ENCODE results near the gene ITGA8.
"Not testable (repeated sequence)": the region's sequence is repeated elsewhere in the genome, so short reads cannot be mapped to it uniquely, and the experiment has no call there.

ITGA8 gene

GRCh38 chr10:15672469-15672868 lies 47.3 kb downstream of the ITGA8 start:
- no peak for DNase-seq

- DNase-seq: no peak
Measured at GRCh38 chr10:15670880-15671279, 48.8 kb downstream of the ITGA8 start.

- no peak for DNase-seq
Measured at GRCh38 chr10:15661574-15661973, 58.1 kb downstream of the ITGA8 start.

GRCh38 chr10:15660990-15661389 lies 58.7 kb downstream of the ITGA8 start:
- no peak for DNase-seq

- DNase-seq: no peak
Measured at GRCh38 chr10:15658069-15658702, 61.5 kb downstream of the ITGA8 start.

GRCh38 chr10:15652757-15653156 lies 67.0 kb downstream of the ITGA8 start:
- DNase-seq: no peak

GRCh38 chr10:15652117-15652516 lies 67.6 kb downstream of the ITGA8 start:
- no peak for DNase-seq

- DNase-seq: no peak
Measured at GRCh38 chr10:15651175-15651574, 68.5 kb downstream of the ITGA8 start.

- DNase-seq: no peak
Measured at GRCh38 chr10:15642095-15642494, 77.6 kb downstream of the ITGA8 start.

GRCh38 chr10:15640536-15641085 lies 79.1 kb downstream of the ITGA8 start:
- DNase-seq: no peak

GRCh38 chr10:15636446-15636845 lies 83.3 kb downstream of the ITGA8 start:
- no peak for DNase-seq

GRCh38 chr10:15632456-15633091 lies 87.1 kb downstream of the ITGA8 start:
- no peak for DNase-seq

- not testable (repeated sequence) for DNase-seq
Measured at GRCh38 chr10:15631205-15631604, 88.5 kb downstream of the ITGA8 start.

GRCh38 chr10:15630353-15630752 lies 89.4 kb downstream of the ITGA8 start:
- DNase-seq: no peak

- DNase-seq: no peak
Measured at GRCh38 chr10:15627617-15628196, 92.0 kb downstream of the ITGA8 start.

- no peak for DNase-seq
Measured at GRCh38 chr10:15626937-15627336, 92.8 kb downstream of the ITGA8 start.

GRCh38 chr10:15625261-15625660 lies 94.5 kb downstream of the ITGA8 start:
- no peak for DNase-seq

- DNase-seq: no peak
Measured at GRCh38 chr10:15624401-15625196, 95.1 kb downstream of the ITGA8 start.

- no peak for DNase-seq
Measured at GRCh38 chr10:15620836-15621515, 98.7 kb downstream of the ITGA8 start.

- no peak for DNase-seq
Measured at GRCh38 chr10:15620337-15620736, 99.4 kb downstream of the ITGA8 start.

- DNase-seq: no peak
Measured at GRCh38 chr10:15609246-15609645, 110.5 kb downstream of the ITGA8 start.

- no peak for DNase-seq
Measured at GRCh38 chr10:15606377-15606776, 113.3 kb downstream of the ITGA8 start.

Data from stimulated activated CD4-positive, alpha-beta T cell treated with anti-CD3 and anti-CD28 coated beads, Interleukin-12 subunit alpha, Interleukin-12 subunit beta, amount 100 ng/mL, for 4 hours (primary cell).